SK-N-SH treated with all-trans-retinoic acid at 6 μM for 48 hours (cell line): Measurements from ENCODE around the gene CSGALNACT2.

Experiments
- CSDC2 ChIP-seq: fragments of 250-450 bp; sonication (Bioruptor Pico); IDR thresholded peaks from 2 replicates; pipeline ENCODE4 v1.5.0; 2020; ENCODE audit warnings: mild to moderate bottlenecking, moderate library complexity
- ZFP3 ChIP-seq: fragments of 250-450 bp; sonication (Bioruptor Pico); IDR thresholded peaks from 2 replicates; pipeline ENCODE4 v1.5.0; 2020; ENCODE audit warnings: mild to moderate bottlenecking, moderate library complexity
- ZFP30 ChIP-seq: fragments of 450-650 bp; formaldehyde crosslinking; IDR thresholded peaks from 2 replicates; pipeline ENCODE4 v1.5.0; 2022; ENCODE audit warnings: mild to moderate bottlenecking, moderate library complexity

- TF ChIP-seq ZFP3 (CRISPR knock-in tag) (no peak), CSDC2 (CRISPR knock-in tag) (no peak), ZFP30 (CRISPR knock-in tag) (no peak)
These were observed 18.7 kb upstream of the CSGALNACT2 start for GRCh38 chr10:43119416-43120115.
